Activated CD4-positive, alpha-beta T cell treated with anti-CD3 and anti-CD28 coated beads, Interleukin-2, Interleukin-6, amounts not matched to agents 100 ng/mL and 50 ng/mL, durations not matched to agents 16 hours and 8 hours (primary cell): Measurements from ENCODE around the gene ROBO1.
"Not testable (repeated sequence)": the region's sequence is repeated elsewhere in the genome, so short reads cannot be mapped to it uniquely, and the experiment has no call there.

ENCODE experiments used
- DNase-seq: peaks from one replicate; pipeline ENCODE4 v3.0.0-alpha.2; 2020

The ROBO1 gene

DNA sequence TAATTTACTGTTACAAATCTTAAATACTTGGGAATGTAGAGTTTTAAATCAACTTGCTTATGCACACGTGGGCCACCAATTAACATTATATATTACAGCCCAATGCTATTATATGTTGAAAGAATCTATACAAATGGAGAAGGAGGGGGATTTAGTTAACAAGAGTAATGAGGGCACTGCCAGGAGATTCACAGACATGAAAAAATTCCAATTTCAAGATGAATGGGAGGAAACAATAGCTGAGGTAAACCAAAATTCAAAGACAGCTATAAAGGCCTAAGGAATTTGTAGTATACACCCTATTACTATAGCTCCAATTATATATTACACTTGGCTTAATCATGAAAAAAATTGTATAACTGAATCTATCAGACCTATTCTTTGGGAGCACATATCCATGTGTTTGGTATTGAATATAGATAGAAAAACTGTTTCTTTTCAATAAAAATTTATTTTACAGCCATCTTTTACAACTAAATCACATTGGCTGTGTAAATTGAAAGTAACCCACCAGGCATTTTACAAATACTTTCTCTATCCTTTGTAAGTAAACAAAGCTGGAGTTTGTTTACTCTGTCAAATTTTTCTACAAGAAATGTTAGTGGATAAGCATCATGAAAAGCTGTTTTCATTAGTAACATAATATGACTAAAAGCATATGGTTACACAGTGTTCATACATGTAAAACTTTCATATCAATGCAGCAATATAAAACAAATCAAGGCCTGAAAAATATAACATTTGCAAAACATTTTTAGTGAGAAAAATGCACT, 1045.8 kb downstream of the ROBO1 start:
- DNase-seq: no peak

GRCh38 chr3:78718707-78719106, 1049.1 kb downstream of the ROBO1 start:
- DNase-seq: no peak

- no peak for DNase-seq
Observed at GRCh38 chr3:78717041-78717440, 1050.8 kb downstream of the ROBO1 start.

GRCh38 chr3:78712941-78713340, 1054.9 kb downstream of the ROBO1 start:
- no peak for DNase-seq

GRCh38 chr3:78712270-78712669, 1055.5 kb downstream of the ROBO1 start:
- DNase-seq: no peak

DNA sequence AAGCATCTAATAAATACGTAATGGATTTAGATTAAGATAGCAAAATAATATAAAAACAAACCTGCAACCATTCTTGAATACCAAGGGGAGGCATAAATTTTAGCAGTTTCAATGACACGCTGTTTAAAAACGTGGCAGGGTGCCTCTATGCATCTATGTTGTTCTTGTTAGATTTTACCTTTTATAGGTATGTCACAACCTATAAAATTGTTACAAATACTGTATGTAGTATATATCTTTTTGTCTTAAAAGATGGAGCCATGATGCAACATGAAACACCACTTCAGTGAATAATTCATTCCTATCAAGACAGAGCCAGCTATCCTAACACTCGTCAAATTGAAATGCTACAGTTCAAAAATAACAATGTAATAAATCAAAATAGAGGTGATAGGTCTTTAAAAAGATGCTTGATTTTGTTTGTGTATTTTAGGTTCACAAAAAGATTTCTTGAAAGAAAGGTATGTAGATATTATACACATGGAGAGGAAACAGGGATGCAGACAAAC, 1059.2 kb downstream of the ROBO1 start:
- DNase-seq: no peak

GRCh38 chr3:78707609-78708008, 1060.2 kb downstream of the ROBO1 start:
- DNase-seq: no peak

GRCh38 chr3:78706906-78707523, 1060.8 kb downstream of the ROBO1 start:
- no peak for DNase-seq

DNA sequence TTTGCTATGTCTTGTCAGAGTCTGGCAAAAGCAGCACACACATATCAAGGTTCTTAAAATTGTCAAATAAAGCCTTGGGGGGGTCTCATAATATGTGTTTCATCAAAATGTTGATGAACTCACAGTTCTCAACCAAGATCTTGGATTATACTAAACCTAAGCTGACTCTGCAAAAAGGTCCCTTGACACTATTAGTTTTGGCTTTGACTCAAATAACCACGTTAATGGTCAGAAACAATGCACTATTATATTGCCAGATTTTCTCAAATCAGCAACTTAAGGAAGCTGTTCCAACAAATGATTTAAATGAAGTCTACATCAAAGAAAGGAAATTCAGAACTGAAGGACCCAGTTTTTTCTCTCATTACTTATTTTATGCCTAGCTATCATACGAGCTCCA, 1063.9 kb downstream of the ROBO1 start:
- DNase-seq: no peak

- no peak for DNase-seq
Observed at GRCh38 chr3:78701537-78701936, 1066.3 kb downstream of the ROBO1 start.

- no peak for DNase-seq
Observed at GRCh38 chr3:78698431-78698830, 1069.4 kb downstream of the ROBO1 start.

GRCh38 chr3:78697426-78697825, 1070.4 kb downstream of the ROBO1 start:
- DNase-seq: no peak

DNA sequence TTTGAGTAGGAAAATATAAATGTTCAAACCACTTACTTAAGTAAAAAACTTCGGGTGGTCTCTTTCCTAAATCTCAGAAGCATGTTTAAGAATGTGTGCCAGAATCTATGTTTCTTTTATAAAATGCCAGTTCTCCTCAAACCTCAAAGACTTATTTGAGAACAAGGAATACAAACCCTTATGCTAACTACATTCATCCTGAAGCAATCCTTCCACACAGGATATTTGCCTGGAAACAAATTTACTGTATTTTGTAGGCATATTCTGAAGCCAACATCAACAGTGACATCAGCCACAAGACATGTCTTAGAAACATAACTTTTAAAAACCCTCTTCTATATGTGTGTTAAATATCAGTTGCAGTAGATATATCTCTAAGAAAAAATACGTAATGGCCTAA, 1077.0 kb downstream of the ROBO1 start:
- DNase-seq: no peak

DNA sequence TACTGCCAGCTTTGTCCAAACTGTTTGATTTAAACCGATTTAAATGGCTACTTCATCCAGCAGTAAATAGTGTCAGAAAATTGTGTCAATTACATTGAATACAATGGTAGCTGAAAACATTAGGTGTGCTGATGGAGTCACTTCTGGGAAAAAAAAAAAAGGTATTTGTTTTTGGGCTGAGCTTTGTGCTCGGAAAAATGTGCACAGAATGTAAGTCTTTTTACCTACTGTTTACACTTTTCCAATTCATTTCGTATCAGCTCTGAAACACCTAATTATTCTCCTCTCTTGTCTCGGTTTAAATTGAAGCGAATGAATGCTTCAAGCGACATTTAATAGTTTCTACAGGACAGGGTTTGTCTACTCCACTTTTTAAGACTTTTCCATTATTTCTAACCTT, 1078.4 kb downstream of the ROBO1 start:
- no peak for DNase-seq

DNA sequence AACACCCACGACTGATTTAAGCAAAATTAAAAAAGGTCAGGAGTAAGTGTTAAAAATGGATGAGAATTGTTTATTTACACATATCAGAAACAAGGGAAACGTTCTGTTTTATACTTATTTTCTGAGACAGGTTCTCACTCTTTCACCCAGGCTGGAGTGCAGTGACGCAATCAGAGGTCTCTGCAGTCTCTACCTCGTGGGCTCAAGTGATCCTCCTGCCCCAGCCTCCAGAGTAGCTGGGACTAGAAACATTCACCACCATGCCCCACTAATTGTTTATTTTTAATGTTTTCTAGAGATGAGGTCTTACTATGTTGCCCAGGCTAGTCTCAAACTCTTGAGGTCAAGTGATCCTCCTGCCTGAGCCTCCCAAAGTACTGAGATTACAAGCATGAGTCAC, 1080.3 kb downstream of the ROBO1 start:
- no peak for DNase-seq

DNA sequence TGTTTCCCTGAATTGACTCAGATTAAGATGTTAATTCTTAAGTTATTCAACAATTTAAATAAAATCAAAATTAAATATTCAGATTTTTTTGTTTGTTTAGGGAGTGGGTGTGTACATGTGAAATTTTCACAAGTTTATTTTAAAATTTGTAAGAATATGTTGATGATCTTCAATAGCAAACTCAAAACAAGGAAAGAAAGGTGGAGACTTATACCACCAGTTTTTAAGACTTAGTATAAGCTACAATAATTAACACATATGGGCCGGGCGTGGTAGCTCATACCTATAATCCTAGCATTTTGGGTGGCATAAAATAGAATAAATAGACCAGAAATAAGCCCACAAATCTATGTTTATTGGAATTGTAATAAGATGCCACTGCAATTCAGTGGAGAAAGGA, 1084.5 kb downstream of the ROBO1 start:
- no peak for DNase-seq

DNA sequence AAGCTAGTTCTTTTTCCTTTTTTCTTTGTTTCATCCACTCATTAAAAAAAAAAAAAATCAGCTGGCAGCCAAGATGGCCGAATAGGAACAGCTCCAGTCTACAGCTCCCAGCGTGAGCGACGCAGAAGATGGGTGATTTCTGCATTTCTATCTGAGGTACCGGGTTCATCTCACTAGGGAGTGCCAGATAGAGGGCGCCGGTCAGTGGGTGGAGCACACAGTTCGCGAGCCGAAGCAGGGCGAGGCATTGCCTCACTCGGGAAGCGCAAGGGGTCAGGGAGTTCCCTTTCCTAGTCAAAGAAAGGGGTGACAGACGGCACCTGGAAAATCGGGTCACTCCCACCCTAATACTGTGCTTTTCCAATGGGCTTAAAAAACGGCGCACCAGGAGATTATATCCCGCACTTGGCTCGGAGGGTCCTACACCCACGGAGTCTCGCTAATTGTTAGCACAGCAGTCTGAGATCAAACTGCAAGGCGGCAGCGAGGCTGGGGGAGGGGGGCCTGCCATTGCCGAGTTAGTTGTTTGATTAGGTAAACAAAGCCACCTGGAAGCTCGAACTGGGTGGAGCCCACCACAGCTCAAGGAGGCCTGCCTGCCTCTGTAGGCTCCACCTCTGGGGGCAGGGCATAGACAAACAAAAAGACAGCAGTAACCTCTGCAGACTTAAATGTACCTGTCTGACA, 1092.5 kb downstream of the ROBO1 start:
- not testable (repeated sequence) for DNase-seq

DNA sequence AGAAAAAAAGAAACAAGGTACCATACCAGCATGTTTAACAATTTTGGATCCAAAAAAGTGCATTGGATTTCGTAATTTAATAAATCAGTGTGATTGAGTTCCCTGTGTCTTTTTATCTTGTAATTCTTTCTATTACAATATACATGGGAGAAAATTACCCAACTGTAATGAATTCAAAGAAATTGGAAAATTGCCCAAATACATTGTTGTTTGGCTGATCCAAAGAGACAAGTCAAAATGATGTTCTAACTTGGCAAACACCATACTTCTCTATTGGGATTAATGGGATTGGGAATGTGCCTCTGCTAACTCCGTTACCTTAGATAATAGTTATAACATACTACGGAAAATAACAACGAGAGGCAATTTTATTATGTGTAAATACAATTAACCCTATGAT, 1097.1 kb downstream of the ROBO1 start:
- DNase-seq: no peak

DNA sequence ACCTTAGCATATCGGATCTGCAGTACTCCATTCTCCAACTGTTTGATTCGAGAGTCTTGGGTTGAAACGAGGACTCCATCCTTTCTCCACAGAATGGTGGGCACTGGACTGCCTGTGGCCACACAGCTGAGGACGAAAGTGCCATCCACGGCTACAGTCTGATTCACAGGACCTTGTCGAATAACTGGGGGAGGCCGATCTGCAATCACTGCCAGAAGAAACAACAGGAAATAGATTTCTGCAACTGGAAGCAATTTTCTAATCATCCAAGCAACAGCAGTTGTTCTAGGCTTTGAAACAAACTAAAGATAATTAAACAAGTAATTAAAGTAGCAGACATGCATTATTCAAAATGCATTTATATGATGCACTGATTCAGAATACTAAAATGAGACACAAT, 1097.7 kb downstream of the ROBO1 start:
- DNase-seq: no peak

GRCh38 chr3:78668302-78668701, 1099.5 kb downstream of the ROBO1 start:
- no peak for DNase-seq

DNA sequence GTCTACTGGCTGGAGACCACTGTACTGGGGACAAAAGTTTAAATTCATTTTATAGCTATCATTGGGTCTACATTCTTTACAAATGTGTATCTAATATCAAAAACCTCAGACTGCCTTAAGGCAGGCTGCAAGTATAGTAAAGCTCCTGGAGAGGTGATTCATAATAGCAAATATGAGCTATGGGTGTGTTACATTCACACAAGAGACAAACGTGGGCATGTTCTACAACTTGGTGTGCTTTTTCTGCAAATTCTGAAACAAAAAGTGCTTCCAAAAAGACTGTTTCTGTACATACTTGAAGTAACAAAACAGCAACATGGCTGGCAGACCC, 1101.4 kb downstream of the ROBO1 start:
- no peak for DNase-seq

DNA sequence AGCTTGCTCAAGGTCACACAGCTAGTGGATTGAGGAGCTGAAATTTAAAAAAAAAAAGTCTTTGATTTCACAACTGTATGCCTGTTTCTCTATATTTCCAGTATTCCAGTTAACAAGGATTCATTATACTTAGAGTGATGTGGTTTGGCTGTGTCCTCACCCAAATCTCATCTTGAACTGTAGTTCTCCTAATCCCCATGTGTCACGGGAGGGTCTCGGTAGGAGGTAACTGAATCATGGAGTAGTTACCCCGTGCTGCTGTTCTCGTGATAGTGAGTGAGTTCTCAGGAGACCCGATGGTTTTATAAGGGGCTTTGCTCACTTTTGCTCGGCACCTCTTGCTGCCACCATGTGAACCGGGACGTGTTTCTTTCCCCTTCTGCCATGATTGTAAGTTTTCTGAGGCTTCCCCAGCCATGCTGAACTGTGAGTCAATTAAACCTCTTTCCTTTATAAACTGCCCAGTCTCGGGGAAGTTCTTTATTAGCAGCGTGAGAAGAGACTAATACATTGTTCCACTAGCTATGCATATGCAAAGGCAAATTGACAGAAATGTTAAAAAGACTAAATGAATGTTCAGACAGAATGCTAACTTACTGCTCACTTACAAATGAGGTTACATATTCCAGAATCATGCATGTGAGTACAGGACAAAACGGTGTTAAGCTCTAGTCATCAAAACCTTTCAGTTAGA, 1101.9 kb downstream of the ROBO1 start:
- DNase-seq: no peak

DNA sequence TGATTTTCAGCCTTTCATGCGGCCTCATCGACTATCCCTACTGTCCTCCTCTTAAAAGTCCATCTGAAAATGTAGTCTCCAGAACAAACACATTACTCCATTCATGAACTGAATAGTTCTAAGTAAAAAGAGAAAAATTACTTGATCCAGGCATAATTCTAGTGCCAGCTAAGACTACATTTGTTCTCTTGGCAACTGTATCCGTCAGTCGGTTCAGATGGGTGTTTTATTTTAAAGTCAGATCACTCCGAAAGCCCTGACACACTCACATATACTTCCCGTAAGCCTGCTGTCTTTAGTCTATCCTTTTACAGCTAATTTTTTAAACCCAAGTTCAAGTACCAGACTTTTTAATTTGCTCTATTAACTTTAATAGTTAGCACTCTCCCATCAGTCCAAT, 1102.7 kb downstream of the ROBO1 start:
- DNase-seq: no peak

GRCh38 chr3:78660957-78661356, 1106.8 kb downstream of the ROBO1 start:
- DNase-seq: no peak
